GM18502 (cell line): ENCODE results near the gene SIMC1.
A peak's percentile ranks its signal among the peaks of the same experiment; 100 is the strongest.
"Not testable (repeated sequence)": the region's sequence is repeated elsewhere in the genome, so short reads cannot be mapped to it uniquely, and the experiment has no call there.

Source experiments
- ATAC-seq: cut with Tn5 transposase; IDR thresholded peaks from one replicate; pipeline ENCODE4 v1.9.1; 2021; ENCODE audit warnings: mild to moderate bottlenecking; ENCODE audit not compliant: unreplicated experiment, poor library complexity

SIMC1 gene

GRCh38 chr5:176237971-176238644 lies at the start of gene SIMC1:
TSS of gene SIMC1 (plus strand) at chr5:176238424. CDS start at chr5:176238509, 85 bp downstream.
- ATAC-seq, result peak; percentile 79

- no peak for ATAC-seq
These were observed 49.6 kb upstream of the SIMC1 start for GRCh38 chr5:176188506-176189193.

- ATAC-seq, result no peak
These were observed 48.4 kb upstream of the SIMC1 start for GRCh38 chr5:176189857-176190256.

GRCh38 chr5:176190886-176191755 lies 47.1 kb upstream of the SIMC1 start:
- no peak for ATAC-seq

GRCh38 chr5:176192094-176192721 lies 46.0 kb upstream of the SIMC1 start:
- no peak for ATAC-seq

- ATAC-seq, result not testable (repeated sequence)
These were observed 45.5 kb upstream of the SIMC1 start for GRCh38 chr5:176192722-176193117.

GRCh38 chr5:176193636-176194035 lies 44.6 kb upstream of the SIMC1 start:
- ATAC-seq, result not testable (repeated sequence)

- ATAC-seq, result not testable (repeated sequence)
These were observed 43.8 kb upstream of the SIMC1 start for GRCh38 chr5:176194238-176195083.

- not testable (repeated sequence) for ATAC-seq
These were observed 43.2 kb upstream of the SIMC1 start for GRCh38 chr5:176195084-176195413.

GRCh38 chr5:176195487-176196207 lies 42.6 kb upstream of the SIMC1 start:
- ATAC-seq, result not testable (repeated sequence)

GRCh38 chr5:176196781-176197180 lies 41.4 kb upstream of the SIMC1 start:
- not testable (repeated sequence) for ATAC-seq

GRCh38 chr5:176197234-176197858 lies 40.9 kb upstream of the SIMC1 start:
- not testable (repeated sequence) for ATAC-seq

- not testable (repeated sequence) for ATAC-seq
These were observed 39.9 kb upstream of the SIMC1 start for GRCh38 chr5:176198299-176198698.

GRCh38 chr5:176198991-176199733 lies 39.1 kb upstream of the SIMC1 start:
- not testable (repeated sequence) for ATAC-seq

GRCh38 chr5:176199803-176200399 lies 38.3 kb upstream of the SIMC1 start:
- not testable (repeated sequence) for ATAC-seq

- no peak for ATAC-seq
These were observed 36.4 kb upstream of the SIMC1 start for GRCh38 chr5:176201811-176202210.

GRCh38 chr5:176203086-176203485 lies 35.1 kb upstream of the SIMC1 start:
- ATAC-seq, result no peak
